GM12892 (cell line): ENCODE results near the gene KIF17.

Experiments
- POLR2A ChIP-seq: IDR thresholded peaks from 2 replicates; pipeline ENCODE4 v1.6.1; 2011; ENCODE audit warnings: low read depth, low read length, control low read depth
- POLR2AphosphoS5 ChIP-seq: IDR thresholded peaks from 2 replicates; pipeline ENCODE4 v1.6.1; 2011; ENCODE audit warnings: low read depth, low read length, control low read depth
- TAF1 ChIP-seq: IDR thresholded peaks from 2 replicates; pipeline ENCODE4 v1.6.1; 2011; ENCODE audit warnings: low read depth, mild to moderate bottlenecking, control low read depth, low read length, borderline replicate concordance

- TF ChIP-seq POLR2AphosphoS5 (no peak), POLR2A (no peak), TAF1 (no peak)
Observed at GRCh38 chr1:20763417-20763816, 45.6 kb upstream of the KIF17 start.
